Ovary (tissue), 9 donors: ENCODE measurements around the gene TMEM88. TPM values are rescaled to one million over a fixed set of nuclear protein-coding genes. Genes with fewer than 3 reads are reported as not detected.

Experiments
- DNase-seq, 5 donors: peaks; one replicate each; pipeline ENCODE4 v3.0.0-alpha.2; 2019 to 2020
- H3K27ac ChIP-seq, 2 donors: fragments of 200-600 bp; one replicate each; pipeline versions ENCODE4 v1.5.1 to v1.8.0; 2019 to 2022
- H3K27me3 ChIP-seq: fragments of 200-600 bp; one replicate; pipeline ENCODE4 v1.8.0; 2022
- H3K36me3 ChIP-seq: fragments of 200-600 bp; sonication (generic); one replicate; pipeline ENCODE4 v1.5.1; 2019
- H3K4me1 ChIP-seq: one replicate; pipeline ENCODE4 v1.8.1; 2013; ENCODE audit warnings: mild to moderate bottlenecking, moderate library complexity; ENCODE audit not compliant: insufficient read depth
- H3K4me3 ChIP-seq: fragments of 200-600 bp; sonication (generic); one replicate; pipeline ENCODE4 v1.5.1; 2017
- H3K9me3 ChIP-seq, 2 donors: fragments of 200-600 bp in 1 of 2; sonication (generic) in 1 of 2; one replicate each; pipeline versions ENCODE4 v1.5.1 to v1.8.1; 2013 to 2019; ENCODE audit warnings: mild to moderate bottlenecking in 1 of 2, moderate library complexity in 1 of 2
- EP300 ChIP-seq: sonication (generic); formaldehyde crosslinking; IDR thresholded peaks from one replicate; pipeline ENCODE4 v1.6.1; 2017; ENCODE audit warnings: antibody characterized with exemption
- POLR2A ChIP-seq: fragments of 450-650 bp; IDR thresholded peaks from one replicate; pipeline ENCODE4 v1.6.1; 2017; ENCODE audit warnings: antibody characterized with exemption, mild to moderate bottlenecking, moderate library complexity
- WGBS, 3 donors: extraction: QIAGEN DNeasy Blood & Tissue Kit in 1 of 3; methylation state at CpG; one replicate each; pipeline versions ENCODE4 v1.1.5 to v1.1.7; 2013 to 2017; 5-methylcytosine and 5-hydroxymethylcytosine counted together
- intact Hi-C, 4 donors: fragments of 100-400 bp; cut with DNase I; formaldehyde crosslinking; loops; one replicate each; pipeline versions ENCODE4 v1.11.0 to v1.15.1; 2022 to 2023
- polyA plus RNA-seq, 2 donors: library from polyadenylated mRNA; stranded (reverse); fragments of 200-250 nt in 1 of 2; fragments of 350-450 nt in 1 of 2; fragmentation: Illumina TruSeq in 1 of 2; extraction: RNeasy Lipid Tissue Mini Kit (QIAGEN cat#74804) in 1 of 2; gene quantifications; one replicate each; pipeline ENCODE4 v1.2.3, GENCODE V29; 2013 to 2014
- total RNA-seq, 7 donors: library from RNA; depleted of rRNA in 2 of 7; stranded (reverse); fragments of >200 nt in 2 of 7; fragmentation: NEBNext Ultra II Directional in 3 of 7; extraction: Animal tissue kit (Norgen Biotek cat#: 25700) in 3 of 7; gene quantifications; one replicate each; pipeline versions ENCODE4 v1.1.0 to v1.2.4, GENCODE V29; 2016 to 2023
- TF ChIP-seq, protein P1 (sequence below), 3 donors: fragments of 450-650 bp in 2 of 3; fragments of 200-600 bp in 1 of 3; IDR thresholded peaks; one replicate each; pipeline versions ENCODE4 v1.5.1 to v1.8.0; 2016 to 2022; ENCODE audit warnings: antibody characterized with exemption in 3 of 3, mild to moderate bottlenecking in 1 of 3
- donor health status: DM: no; HTN: no; CAD: no; lungs with moderate emphysema.
- donor health status: DM: no; HTN: no; CAD: no.
- donor health status: Bipolar disorder and iron deficiency.
- donor health status: DM: yes; HTN: yes; CAD: no.
- donor health status: DM: no; HTN: no; CAD: no.
- donor health status: DM: yes; HTN: yes; CAD: no.

Gene TMEM88
- total and polyA plus RNA-seq, 9 donors, result 2.1 to 17.8 (median 8.2) TPM

- intact Hi-C loops, result loop anchor here in 1 of 4 donors (5.0 kb wide), 1 partner anchor 71 kb away; no protein-coding TSS in a partner anchor
- Histone ChIP-seq H3K27me3 (no peaks in the 10 kb centered on the region), H3K27ac (no peak overlapping the region), H3K4me3 (no peak overlapping the region), H3K9me3 (no peaks in the 10 kb centered on the region), H3K36me3 (no peaks in the 10 kb centered on the region), H3K4me1 (no peaks in the 10 kb centered on the region)
- 81 to 91% (median 82%) methylated on average over 10 of the region's 10 CpGs for WGBS, 3 donors
- TF ChIP-seq POLR2A (no peak), EP300 (no peak)
- TF ChIP-seq, protein P1, sequence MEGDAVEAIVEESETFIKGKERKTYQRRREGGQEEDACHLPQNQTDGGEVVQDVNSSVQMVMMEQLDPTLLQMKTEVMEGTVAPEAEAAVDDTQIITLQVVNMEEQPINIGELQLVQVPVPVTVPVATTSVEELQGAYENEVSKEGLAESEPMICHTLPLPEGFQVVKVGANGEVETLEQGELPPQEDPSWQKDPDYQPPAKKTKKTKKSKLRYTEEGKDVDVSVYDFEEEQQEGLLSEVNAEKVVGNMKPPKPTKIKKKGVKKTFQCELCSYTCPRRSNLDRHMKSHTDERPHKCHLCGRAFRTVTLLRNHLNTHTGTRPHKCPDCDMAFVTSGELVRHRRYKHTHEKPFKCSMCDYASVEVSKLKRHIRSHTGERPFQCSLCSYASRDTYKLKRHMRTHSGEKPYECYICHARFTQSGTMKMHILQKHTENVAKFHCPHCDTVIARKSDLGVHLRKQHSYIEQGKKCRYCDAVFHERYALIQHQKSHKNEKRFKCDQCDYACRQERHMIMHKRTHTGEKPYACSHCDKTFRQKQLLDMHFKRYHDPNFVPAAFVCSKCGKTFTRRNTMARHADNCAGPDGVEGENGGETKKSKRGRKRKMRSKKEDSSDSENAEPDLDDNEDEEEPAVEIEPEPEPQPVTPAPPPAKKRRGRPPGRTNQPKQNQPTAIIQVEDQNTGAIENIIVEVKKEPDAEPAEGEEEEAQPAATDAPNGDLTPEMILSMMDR (IDR thresholded peaks at IDR 0.05), result no peak
- DNase-seq, result no peak
Measured at GRCh38 chr17:7818026-7818425, 36.8 kb upstream of the TMEM88 start.

GRCh38 chr17:7818746-7819645, 35.9 kb upstream of the TMEM88 start:
- H3K4me1 ChIP-seq, result no peaks in the 10 kb centered on the region
- 76 to 86% (median 77%) methylated on average over 27 of the region's 27 CpGs for WGBS, 3 donors
- no peak for DNase-seq

DNA sequence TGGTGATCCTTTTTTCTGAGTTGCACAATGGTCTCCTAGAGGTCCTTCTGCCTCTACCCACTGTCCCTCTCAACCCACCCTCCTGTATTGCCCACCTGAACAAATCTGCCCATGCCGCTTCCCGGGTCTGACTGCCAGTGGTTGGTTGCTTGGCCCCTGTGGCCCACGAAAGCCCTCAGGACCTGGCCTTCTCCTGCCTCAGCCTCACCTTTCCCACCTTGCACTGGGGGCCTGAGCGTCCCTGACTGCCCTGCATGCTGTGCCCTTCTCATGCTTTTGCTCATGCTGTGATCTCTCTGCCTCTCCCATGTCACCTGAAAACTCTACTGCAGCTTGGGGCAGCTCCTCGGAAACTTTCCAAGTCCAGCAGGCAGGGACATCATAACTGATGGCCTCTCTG, 34.6 kb upstream of the TMEM88 start:
- H3K36me3 ChIP-seq, result no peaks in the 10 kb centered on the region
- H3K4me3 ChIP-seq, result no peak overlapping the region
- H3K9me3 ChIP-seq, result no peaks in the 10 kb centered on the region
- TF ChIP-seq POLR2A, result no peak
- TF ChIP-seq, protein P1 (IDR thresholded peaks at IDR 0.05), result no peak
- TF ChIP-seq EP300, result no peak
- 82 to 89% (median 83%) methylated on average over 5 of the region's 5 CpGs for WGBS, 3 donors
- H3K27me3 ChIP-seq, result no peaks in the 10 kb centered on the region
- intact Hi-C loops, result loop anchor here in 3 of 4 donors (5.0 kb wide), 3 partner anchors 37 to 172 kb away; partner anchors contain the start of genes CYB5D1 (in 3 of the 3), NAA38 (in 3 of the 3) and TMEM88 (in 3 of the 3)
- no peak for DNase-seq
- H3K4me1 ChIP-seq, result no peaks in the 10 kb centered on the region
- no peak overlapping the region for H3K27ac ChIP-seq

More at GRCh38 chr17:7818746-7819645, 35.9 kb upstream of the TMEM88 start:
- no peaks in the 10 kb centered on the region for H3K9me3 ChIP-seq
- no peaks in the 10 kb centered on the region for H3K27me3 ChIP-seq
- TF ChIP-seq POLR2A (no peak), EP300 (no peak)
- TF ChIP-seq, protein P1 (IDR thresholded peaks at IDR 0.05), result no peak
- intact Hi-C loops, result loop anchor here in 1 of 4 donors (5.0 kb wide), 1 partner anchor 72 kb away; no protein-coding TSS in a partner anchor
- no peak overlapping the region for H3K4me3 ChIP-seq
- no peak overlapping the region for H3K27ac ChIP-seq
- no peaks in the 10 kb centered on the region for H3K36me3 ChIP-seq

DNA sequence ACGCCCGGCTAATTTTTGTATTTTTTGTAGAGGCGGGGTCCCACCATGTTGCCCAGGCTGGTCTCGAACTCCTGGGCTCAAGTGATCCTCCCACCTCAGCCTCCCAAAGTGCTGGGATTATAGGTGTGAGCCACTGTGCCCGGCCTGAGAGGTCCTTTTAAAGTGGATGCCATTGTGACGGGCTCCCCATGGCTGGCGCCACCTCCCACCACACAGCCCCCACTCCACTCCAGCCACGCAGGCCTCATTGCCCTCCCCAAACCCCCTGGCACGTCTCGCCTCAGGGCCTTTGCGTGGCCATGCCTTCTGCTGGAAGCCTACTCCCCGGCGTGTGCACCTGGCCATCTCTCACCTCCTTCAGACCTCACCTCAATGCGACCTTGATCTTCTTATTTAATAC, 32.7 kb upstream of the TMEM88 start:
- intact Hi-C loops, result loop anchor here in 3 of 4 donors (5.0 kb wide), 3 partner anchors 35 to 170 kb away; partner anchors contain the start of genes CYB5D1 (in 3 of the 3), NAA38 (in 3 of the 3) and TMEM88 (in 3 of the 3)
- no peaks in the 10 kb centered on the region for H3K36me3 ChIP-seq
- TF ChIP-seq EP300, result no peak
- no peak for TF ChIP-seq POLR2A
- TF ChIP-seq, protein P1 (IDR thresholded peaks at IDR 0.05), result no peak
- no peak overlapping the region for H3K4me3 ChIP-seq
- no peak for DNase-seq
- no peaks in the 10 kb centered on the region for H3K27me3 ChIP-seq
- 68 to 76% (median 73%) methylated on average over 14 of the region's 14 CpGs for WGBS, 3 donors
- no peaks in the 10 kb centered on the region for H3K4me1 ChIP-seq
- H3K27ac ChIP-seq, result no peak overlapping the region
- H3K9me3 ChIP-seq, result no peaks in the 10 kb centered on the region
